Stomach (tissue), 4 donors: ENCODE measurements around the gene MFSD6.

Source experiments
- POLR2A ChIP-seq, 4 donors: fragments of 450-650 bp; IDR thresholded peaks; one replicate each; pipeline ENCODE4 v1.6.1; 2016; ENCODE audit warnings: antibody characterized with exemption in 4 of 4, control low read depth in 2 of 4, mild to moderate bottlenecking in 1 of 4, moderate library complexity in 1 of 4
- POLR2AphosphoS5 ChIP-seq, 3 donors: sonication (generic); formaldehyde crosslinking; IDR thresholded peaks; one replicate each; pipeline ENCODE4 v1.6.1; 2016; ENCODE audit warnings: antibody characterized with exemption in 3 of 3

- TF ChIP-seq POLR2AphosphoS5 (IDR thresholded peaks at IDR 0.05) = no peak
- no peak for TF ChIP-seq POLR2A (IDR thresholded peaks at IDR 0.05)
Measured at GRCh38 chr2:190529486-190530247, 121.5 kb downstream of the MFSD6 start.
